ENCODE measurements around the gene ZNF317. TPM values are rescaled to one million over a fixed set of nuclear protein-coding genes. Genes with fewer than 3 reads are reported as not detected.

Gene ZNF317
- total and polyA plus RNA-seq, 2 of the 4 experiments (the other 2 are of a cell fraction) = 13.0 to 17.6 TPM

GRCh38 chr19:9155591-9155990, 15.4 kb downstream of the ZNF317 start:
- Histone ChIP-seq H2BK15ac (ENCODE audit: low read depth, low read length) (no peak overlapping the region), H2AK9ac (replicated peaks; ENCODE audit: low read depth, low read length, poor library complexity) (no peak overlapping the region), H3K36me3 (ENCODE audit: control insufficient read depth, insufficient read depth, low read length) (peaks cover 66% of the 10 kb centered on the region), H4K8ac (ENCODE audit: low read depth in 2 of 2, low read length in 2 of 2) (no peak overlapping the region), H4K20me1 (ENCODE audit: insufficient read depth, low read length) (peaks cover 4% of the 10 kb centered on the region), H3K4me3 (ENCODE audit: insufficient read depth, low read depth, low read length) (no peak overlapping the region), H3K4ac (ENCODE audit: low read depth, low read length) (no peak overlapping the region), H3K18ac (ENCODE audit: low read depth, low read length) (no peak overlapping the region), H3K9me3 (ENCODE audit: control insufficient read depth, insufficient read depth, low read length) (peaks cover 64% of the 10 kb centered on the region), H4K5ac (ENCODE audit: low read depth, low read length) (no peak overlapping the region), H3K9me1 (ENCODE audit: insufficient read depth, low read length) (no peaks in the 10 kb centered on the region), H3K27me3 (ENCODE audit: control insufficient read depth, insufficient read depth, low read length) (no peaks in the 10 kb centered on the region), H2BK20ac (ENCODE audit: low read depth, low read length) (no peak overlapping the region), H3K23ac (ENCODE audit: low read depth, low read length) (no peak overlapping the region), H2BK120ac (ENCODE audit: low read depth, low read length) (no peak overlapping the region), H4K91ac (ENCODE audit: insufficient read depth, low read depth, low read length) (no peak overlapping the region), H3K27ac (ENCODE audit: insufficient read depth, low read length) (no peak overlapping the region), H2AK5ac (ENCODE audit: low read depth, low read length) (no peak overlapping the region), H3K79me1 (ENCODE audit: low read depth in 1 of 2, low read length in 2 of 2) (peaks cover 10 to 11% of the 10 kb centered on the region in 2 experiments), H2AFZ (replicated peaks; ENCODE audit: low read length, poor library complexity) (no peak overlapping the region), H3K14ac (replicated peaks; ENCODE audit: low read depth, low read length) (no peak overlapping the region), H3K4me1 (ENCODE audit: control insufficient read depth, insufficient read depth, low read length) (no peaks in the 10 kb centered on the region), H2BK5ac (ENCODE audit: low read depth, low read length, poor library complexity, severe bottlenecking) (no peak overlapping the region), H3K4me2 (ENCODE audit: low read depth, low read length) (no peak overlapping the region), H3K9ac (ENCODE audit: low read depth, low read length) (no peak overlapping the region), H3K56ac (ENCODE audit: extremely low read depth, insufficient read depth, low read length) (no peak overlapping the region)
- in situ Hi-C loops (cut with MboI; ENCODE audit: low sequenced_read_pairs) (no loop called here), dilution Hi-C loops (cut with HindIII; ENCODE audit: low sequenced_read_pairs, unreplicated experiment) (no loop called here), intact Hi-C loops (cut with micrococcal nuclease) (no loop called here)
- TF ChIP-seq RCOR1 (IDR thresholded peaks at IDR 0.05; ENCODE audit: insufficient replicate concordance, low read length) (no peak), CTCF (conservative IDR thresholded peaks at IDR 0.05; ENCODE audit: low read depth, low read length) (no peak), MXI1 (IDR thresholded peaks at IDR 0.05; ENCODE audit: borderline replicate concordance, low read depth, low read length) (no peak), BHLHE40 (IDR thresholded peaks at IDR 0.05; ENCODE audit: low read depth, low read length) (no peak), NFE2L2 (IDR thresholded peaks at IDR 0.05; ENCODE audit: low read depth, low read length) (no peak), POLR2A (IDR thresholded peaks at IDR 0.05; ENCODE audit: low read depth, low read length) (no peak), MAFK (IDR thresholded peaks at IDR 0.05; ENCODE audit: low read depth, low read length) (no peak), CEBPB (IDR thresholded peaks at IDR 0.05; ENCODE audit: low read depth, low read length) (no peak)
- 95% methylated on average over 4 of the region's 4 CpGs; no CpG with 5 or more reads in 1 of the 2 experiments for WGBS, 2 experiments (ENCODE audit: extremely low coverage in 2 of 2, insufficient read length in 1 of 2)
- ChIA-PET CTCF (no interaction called here), POLR2A (ENCODE audit: unreplicated experiment) (no interaction called here)
- no peak for DNase-seq
- no peak for ATAC-seq (ENCODE audit: low read depth)
- BruUV-seq (replicated peaks) = no TSS peak
